ENCODE results near the gene FOXL2NB. TPM values are rescaled to one million over a fixed set of nuclear protein-coding genes. Genes with fewer than 3 reads are reported as not detected.

The FOXL2NB gene
- total RNA-seq, 4 donors from 2014 or later = 1.3 to 22.7 (median 12.2) TPM

GRCh38 chr3:138962854-138963560, 16.0 kb downstream of the FOXL2NB start:
- TF ChIP-seq CTCF (IDR thresholded peaks at IDR 0.05) (no peak), POLR2A (IDR thresholded peaks at IDR 0.05) (no peak)
- Histone ChIP-seq H3K4me3 (no peak overlapping the region), H3K27me3 (no peaks in the 10 kb centered on the region), H3K36me3 (no peaks in the 10 kb centered on the region), H3K9me3 (peaks cover 0 to 6% of the 10 kb centered on the region in 2 donors), H3K4me1 (no peaks in the 10 kb centered on the region), H3K27ac (no peak overlapping the region)
- intact Hi-C loops (cut with DNase I; ENCODE audit: low total_unique reads) = no loop called here
- no peak for DNase-seq

GRCh38 chr3:138964264-138964663, 17.2 kb downstream of the FOXL2NB start:
- no peaks in the 10 kb centered on the region for H3K4me1 ChIP-seq
- DNase-seq = no peak
- peaks cover 0 to 6% of the 10 kb centered on the region in 2 donors for H3K9me3 ChIP-seq
- no peaks in the 10 kb centered on the region for H3K27me3 ChIP-seq
- H3K36me3 ChIP-seq = no peaks in the 10 kb centered on the region
- H3K27ac ChIP-seq = no peak overlapping the region
- no peak overlapping the region for H3K4me3 ChIP-seq
- no peak for TF ChIP-seq POLR2A (IDR thresholded peaks at IDR 0.05)
- TF ChIP-seq CTCF (IDR thresholded peaks at IDR 0.05) = no peak
- intact Hi-C loops (cut with DNase I; ENCODE audit: low total_unique reads) = no loop called here

GRCh38 chr3:138964923-138965322, 17.9 kb downstream of the FOXL2NB start:
- no peaks in the 10 kb centered on the region for H3K4me1 ChIP-seq
- H3K9me3 ChIP-seq = peaks cover 0 to 6% of the 10 kb centered on the region in 2 donors
- no peak overlapping the region for H3K27ac ChIP-seq
- no peak for DNase-seq
- TF ChIP-seq POLR2A (IDR thresholded peaks at IDR 0.05) = no peak
- TF ChIP-seq CTCF (IDR thresholded peaks at IDR 0.05) = no peak
- H3K27me3 ChIP-seq = no peaks in the 10 kb centered on the region
- intact Hi-C loops (cut with DNase I; ENCODE audit: low total_unique reads) = no loop called here
- H3K4me3 ChIP-seq = no peak overlapping the region
- H3K36me3 ChIP-seq = no peaks in the 10 kb centered on the region

- no peaks in the 10 kb centered on the region for H3K36me3 ChIP-seq
- no peaks in the 10 kb centered on the region for H3K27me3 ChIP-seq
- no peaks in the 10 kb centered on the region for H3K4me1 ChIP-seq
- no peak overlapping the region for H3K4me3 ChIP-seq
- no peak for DNase-seq
- H3K9me3 ChIP-seq = no peaks in the 10 kb centered on the region
- intact Hi-C loops (cut with DNase I; ENCODE audit: low total_unique reads) = no loop called here
- no peak overlapping the region for H3K27ac ChIP-seq
- TF ChIP-seq CTCF (IDR thresholded peaks at IDR 0.05) (no peak), POLR2A (IDR thresholded peaks at IDR 0.05) (no peak)
Observed at GRCh38 chr3:138971766-138972320, 24.8 kb downstream of the FOXL2NB start.

- H3K4me3 ChIP-seq = no peak overlapping the region
- H3K36me3 ChIP-seq = no peaks in the 10 kb centered on the region
- no peak for DNase-seq
- intact Hi-C loops (cut with DNase I; ENCODE audit: low total_unique reads) = no loop called here
- H3K4me1 ChIP-seq = no peaks in the 10 kb centered on the region
- TF ChIP-seq CTCF (IDR thresholded peaks at IDR 0.05) (no peak), POLR2A (IDR thresholded peaks at IDR 0.05) (no peak)
- H3K27me3 ChIP-seq = no peaks in the 10 kb centered on the region
- H3K9me3 ChIP-seq = no peaks in the 10 kb centered on the region
- no peak overlapping the region for H3K27ac ChIP-seq
Observed at GRCh38 chr3:138972941-138973340, 25.9 kb downstream of the FOXL2NB start.

All from uterus (tissue), 4 donors.